Fibroblast of the conjunctiva (primary cell): ENCODE measurements around the gene DDX41.

Source experiments
- DNase-seq: peaks from one replicate; pipeline ENCODE4 v3.0.0-alpha.2; 2010; ENCODE audit warnings: low read depth

The DDX41 gene

DNA sequence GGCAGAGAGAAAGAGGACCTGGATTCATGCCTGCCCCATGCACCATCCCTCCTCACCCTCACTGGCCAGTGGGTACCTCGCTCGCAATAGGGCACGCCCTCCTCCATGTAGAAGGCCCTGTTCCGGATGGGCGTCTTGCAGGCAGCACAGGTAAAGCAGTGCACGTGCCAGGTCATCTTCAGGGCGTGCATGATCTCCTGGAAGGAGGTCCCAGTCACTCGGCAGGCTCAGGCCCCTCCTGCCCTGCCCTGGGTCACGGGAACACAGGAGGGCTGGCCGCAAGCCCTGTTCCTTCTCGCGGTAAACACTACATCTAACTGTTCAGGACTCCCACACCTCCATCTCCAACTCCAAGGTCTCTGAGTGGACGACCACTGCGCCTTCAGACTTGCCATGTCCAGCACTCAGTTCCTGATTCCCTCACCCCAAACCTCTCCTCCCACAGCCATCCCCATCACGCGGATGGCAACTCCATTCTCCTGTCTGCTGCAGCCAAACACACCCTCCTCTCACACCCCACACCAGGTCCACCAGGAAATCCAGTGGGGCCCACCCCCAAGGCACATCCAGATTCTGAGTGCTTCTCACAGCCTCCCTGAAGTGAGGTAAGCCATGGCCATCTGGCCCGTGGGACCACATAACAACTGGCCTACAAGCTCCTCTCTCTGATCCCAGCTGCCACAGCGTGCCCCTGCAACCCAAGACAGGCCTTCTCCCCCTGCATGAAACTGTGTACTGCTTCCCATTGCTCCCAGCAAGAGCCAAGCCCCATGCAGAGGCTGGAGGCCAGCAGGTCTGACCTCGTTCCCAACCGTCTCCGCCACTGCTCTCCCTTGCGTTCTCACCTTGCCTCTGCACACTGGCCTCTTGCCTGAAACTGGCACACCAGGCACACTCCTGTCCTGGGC is 32.5 kb downstream of the DDX41 start:
- no peak for DNase-seq

DNA sequence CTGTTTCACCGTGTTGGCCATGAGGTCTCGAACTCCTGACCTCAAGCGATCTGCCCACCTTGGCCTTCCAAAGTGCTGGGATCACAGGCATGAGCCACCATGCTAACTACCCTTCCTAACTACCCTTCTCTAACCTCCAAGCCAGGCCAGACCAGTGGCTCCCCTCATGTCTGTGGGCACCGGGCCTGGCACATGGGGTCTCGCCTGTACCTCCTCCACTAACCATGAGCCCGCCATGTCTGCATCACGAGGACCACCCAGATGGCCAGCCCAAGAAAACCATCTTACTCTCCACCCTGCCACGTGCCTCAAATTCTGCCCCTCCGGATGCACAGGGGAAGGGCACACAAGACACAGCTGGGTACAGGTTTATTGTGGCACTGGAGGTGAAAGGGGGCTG is 33.7 kb downstream of the DDX41 start:
- DNase-seq: no peak

DNA sequence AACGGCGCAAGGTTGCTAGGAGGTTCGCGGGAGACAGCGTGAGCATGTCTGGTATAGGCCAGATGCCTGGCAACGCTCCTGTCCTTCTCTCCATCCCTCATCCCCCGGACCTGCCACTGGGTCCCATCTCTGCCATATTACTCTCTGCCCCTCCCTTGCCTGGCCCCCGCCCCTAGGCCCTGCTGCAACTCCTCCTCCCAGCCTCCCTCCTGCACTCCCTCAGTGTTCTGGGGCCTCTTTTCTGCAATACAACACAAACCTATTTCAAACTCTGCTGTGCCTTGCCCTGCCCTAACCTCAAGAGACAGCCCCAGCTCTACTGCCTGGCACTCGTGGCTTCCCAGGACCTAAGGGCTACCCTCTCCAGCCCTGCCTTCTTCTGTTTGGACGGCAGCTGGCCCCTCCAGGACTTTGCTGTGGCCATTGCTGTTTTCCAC is 34.4 kb downstream of the DDX41 start:
- no peak for DNase-seq

DNA sequence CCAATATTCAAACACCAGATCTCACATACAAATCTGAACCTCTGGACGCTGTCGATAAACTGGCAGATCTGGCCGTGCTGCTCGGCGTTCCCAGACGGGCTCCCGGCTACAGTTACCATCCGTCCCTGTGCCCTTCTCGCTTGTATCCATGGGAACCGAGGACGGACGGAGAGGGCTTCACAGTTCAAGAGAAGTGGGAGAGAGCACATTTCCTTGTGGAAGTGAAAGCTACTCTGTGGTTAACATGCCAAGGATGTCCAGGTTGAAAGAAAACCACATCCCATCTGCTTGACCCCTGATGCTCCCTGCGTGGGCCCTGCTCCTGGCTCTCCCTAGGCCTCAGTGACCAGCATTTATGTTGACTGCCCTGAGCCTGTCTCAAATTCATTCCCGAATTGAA is 37.0 kb downstream of the DDX41 start:
- no peak for DNase-seq

DNA sequence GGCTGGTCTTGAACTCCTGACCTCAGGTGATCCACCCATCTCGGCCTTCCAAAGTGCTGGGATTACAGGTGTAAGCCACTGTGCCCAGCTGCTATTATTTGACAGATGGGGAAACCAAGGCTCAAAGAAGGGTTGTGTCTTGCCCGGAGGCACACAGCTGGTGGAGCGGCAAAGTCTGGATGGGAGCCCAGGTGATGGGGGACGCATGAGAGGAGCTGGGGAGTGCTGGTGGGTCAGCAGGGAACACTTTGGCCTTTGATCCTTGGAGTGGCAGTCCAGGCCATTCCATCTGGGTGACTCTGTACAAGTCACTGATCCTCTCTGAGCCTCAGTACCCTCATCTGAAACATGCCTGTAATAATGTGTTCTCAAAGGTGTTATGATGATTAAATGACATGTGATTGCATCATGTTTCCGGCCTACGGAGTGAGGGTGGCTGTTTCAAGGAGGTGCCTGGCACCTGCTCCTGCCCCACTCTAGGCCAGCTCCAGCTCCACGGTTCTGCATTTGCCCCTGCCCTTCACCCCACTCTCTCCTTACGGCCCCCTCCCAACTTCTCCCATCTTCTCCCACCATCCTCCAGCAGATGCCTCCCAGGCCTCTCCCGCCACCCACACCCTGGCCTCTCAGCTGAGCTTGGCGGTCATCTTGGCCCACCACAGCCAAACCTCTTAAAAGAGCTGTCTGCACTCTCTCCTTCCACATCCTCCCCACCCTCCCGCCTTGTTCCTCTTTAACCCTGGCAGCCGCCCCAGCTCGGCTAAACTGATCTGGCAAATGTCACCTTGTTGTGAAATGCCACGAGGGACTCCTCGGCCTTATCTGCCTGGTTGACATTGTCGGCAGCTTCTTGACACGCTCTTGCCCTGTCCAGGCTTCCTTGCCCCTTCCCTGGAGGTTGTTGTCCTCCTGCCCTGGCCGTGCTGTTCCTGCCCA is 37.8 kb downstream of the DDX41 start:
- no peak for DNase-seq

DNA sequence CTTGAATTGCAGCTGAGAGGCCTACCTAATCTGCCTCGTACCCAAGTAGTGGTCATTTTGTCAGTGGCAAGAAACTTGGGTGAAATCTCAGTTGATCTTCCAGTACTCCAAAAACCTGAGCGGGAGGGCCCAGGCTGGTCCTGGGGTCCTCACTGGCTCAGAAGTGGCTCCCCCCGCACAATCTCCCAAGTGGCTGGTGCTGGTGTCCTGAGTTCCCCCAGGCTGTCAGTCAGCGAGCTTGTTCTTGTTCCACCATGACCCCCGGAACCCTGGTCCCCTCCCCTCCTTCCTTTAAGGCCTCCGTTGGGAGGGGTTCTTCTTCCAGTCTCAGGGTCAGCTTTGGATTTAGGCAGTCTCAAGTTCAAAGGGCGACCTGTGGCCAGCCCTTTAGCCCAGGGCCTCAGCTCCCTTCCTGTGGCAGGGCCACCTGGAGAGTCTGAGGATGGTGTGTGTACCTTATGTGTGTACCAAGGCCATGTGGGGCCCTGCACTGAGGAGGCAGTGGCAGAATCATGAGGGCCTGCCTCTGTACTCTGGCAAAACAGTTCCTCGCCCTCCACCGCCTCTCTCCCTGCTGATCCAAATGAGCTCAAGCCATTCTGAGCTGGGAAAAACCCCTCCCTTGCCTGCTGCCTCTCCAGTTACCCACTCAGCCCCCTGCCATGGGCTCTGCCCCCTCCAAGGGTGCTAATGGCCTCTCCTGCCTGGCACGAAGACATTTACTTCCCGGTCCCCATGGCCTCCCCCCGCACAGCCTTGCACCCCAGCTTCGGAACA is 38.9 kb downstream of the DDX41 start:
- DNase-seq: no peak

DNA sequence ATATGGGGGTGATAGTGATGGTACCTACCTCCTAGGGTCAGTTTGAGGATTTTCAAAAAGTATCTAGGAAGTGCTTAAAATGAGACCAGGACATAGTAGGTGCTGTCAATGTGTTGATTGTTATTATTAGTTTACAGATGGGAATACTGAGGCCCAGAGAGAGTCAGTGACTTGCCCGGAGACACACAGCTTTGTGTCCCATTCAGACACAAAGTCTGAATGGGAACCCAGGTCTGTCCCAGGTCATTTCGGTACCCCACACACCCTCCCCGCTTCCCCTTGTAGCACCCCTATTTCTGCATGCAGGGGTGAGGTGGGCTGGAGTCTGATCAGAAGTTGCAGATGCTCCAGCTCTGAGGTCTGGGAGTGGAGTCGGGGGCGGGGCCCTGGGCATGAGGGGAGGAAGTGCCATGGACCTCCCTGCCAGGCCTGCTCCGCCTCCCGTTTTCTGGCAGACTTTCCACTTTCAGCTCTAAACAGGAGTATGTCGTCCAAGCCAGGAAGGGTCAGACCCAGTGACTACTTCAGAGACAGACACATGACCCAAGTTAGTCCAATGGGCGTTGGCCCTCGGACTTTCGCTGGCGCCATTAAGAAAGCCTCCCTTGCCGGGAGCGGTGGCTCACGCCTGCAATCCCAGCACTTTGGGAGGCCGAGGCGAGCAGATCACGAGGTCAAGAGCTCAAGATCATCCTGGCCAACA is 40.1 kb downstream of the DDX41 start:
- no peak for DNase-seq

DNA sequence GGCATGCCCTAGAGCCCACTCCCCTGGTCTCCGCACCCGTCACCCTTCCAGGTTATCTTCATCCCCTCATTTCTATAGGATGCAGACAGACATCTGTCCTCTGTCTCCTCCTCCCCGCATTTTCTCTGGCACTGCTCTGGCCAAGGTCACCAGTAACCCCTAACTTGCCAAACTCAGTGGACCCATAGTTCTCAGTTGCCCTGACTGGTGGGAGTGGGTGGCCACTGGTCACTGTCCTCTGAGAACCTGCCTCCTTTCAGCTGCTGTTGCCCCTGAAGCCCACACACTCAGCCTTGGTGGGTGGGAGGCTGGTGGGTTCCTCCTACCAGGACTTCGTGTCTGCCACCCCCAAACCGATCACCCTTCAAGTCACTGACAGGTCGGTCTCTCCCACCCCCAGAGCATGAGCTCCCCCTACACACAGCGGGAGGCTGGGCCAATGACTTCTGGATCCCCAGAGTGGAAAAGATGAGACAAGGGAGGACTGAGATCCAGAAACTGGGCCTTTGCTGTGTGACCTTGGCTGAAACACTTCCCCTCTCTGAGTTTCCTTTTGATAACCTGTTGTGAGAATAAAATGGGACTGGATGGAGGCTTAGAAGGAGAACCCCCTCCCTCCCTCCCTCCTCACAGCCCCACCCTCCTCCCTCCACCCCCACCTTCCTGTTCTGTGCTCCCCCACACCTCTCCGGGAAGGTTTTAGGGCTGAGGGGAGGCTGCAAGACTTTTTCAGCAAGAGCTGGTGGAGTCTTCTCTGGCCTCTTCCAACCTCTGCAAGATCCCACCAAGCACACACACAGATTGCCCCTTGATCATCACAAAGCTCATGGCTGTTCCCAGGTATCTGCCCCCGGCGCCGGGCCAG is 41.0 kb downstream of the DDX41 start:
- DNase-seq: no peak

DNA sequence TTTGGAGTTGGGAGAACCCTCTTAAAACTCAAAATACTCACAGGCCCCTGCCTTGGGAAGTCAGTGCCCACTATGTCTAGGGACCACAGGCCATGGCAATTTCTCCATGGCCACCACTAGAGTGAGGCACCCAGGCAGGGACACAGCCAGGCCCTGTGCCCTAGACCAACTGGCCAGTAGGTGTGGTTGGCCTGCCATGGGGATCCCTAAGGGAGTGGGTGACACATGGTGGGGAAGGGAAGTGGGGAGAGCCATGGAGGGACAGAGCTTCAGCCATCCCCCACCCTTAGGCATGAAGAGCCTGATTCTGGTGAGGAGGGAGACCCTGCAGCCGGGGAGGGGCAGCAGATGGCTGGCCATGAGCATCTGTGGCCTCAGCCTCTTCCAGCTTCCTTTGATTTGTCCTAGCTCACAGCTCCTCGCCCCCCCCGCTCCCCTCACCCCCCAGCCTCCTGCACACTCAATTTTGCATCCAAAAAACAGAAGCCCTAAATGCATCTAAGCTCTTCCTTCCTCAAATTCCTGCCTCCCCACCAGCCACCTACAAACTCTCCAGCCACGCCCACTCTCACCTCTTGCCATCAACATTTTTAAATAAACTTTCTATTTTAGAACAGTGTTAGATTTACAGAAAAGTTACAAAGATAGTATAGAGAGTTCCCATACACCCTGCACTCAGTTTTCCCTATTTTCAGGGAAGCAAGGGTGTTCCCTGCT is 41.8 kb downstream of the DDX41 start:
- no peak for DNase-seq

DNA sequence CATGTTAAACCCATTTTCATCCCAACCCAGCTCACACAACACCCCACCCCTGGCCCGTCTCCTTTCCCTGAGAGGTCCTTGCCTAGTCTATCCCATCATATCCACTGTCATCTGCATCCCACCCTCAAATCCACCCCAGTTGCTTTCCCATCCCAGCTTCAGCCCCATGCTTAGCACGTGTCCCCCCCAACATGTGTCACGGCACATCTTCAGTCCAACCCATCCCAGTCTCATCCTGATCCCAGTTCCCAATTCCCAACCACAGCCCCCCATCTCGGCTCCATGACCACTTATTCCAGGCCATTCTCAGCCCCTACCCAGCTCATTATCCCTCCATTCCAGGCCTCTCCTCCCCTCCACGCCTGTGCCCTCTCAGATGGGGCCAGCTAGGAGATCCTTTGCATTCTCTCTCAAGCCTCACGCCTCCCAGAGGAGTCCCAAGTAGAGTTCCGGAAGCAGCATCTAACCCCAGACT is 42.7 kb downstream of the DDX41 start:
- no peak for DNase-seq

DNA sequence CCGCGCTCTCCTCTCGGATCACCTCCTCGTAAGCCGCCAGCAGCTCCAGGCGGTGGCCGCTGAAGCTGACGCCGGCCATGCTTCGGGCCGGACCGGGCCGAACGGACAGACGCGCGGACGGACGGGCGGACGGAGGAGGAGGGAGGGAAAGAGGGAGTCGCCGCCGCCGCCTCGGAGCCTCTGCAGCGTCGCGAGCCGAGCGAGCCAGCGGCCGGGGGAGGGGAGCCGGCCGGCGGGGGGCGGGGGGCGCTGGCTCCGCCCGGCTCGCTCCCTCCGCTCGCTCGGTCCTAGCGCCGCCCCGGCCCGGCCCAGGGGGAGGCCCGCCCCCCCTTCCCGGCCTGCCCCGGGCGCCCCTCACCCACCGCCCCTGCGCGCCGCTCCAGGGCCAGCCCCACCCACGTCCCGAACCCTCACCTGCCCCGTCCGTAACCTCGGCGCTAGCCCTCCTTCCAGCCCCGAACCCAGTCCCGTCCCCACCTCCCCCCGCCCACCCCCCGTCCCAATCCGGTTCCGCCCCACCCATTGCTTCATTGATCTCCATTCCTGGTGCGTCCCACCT is 43.2 kb downstream of the DDX41 start, which contains the start of gene DBN1:
DBN1 (minus strand) TSS at position 192 of the 559 bp plus-strand sequence; CDS start at position 79, 113 bp downstream.
- DNase-seq: no peak

DNA sequence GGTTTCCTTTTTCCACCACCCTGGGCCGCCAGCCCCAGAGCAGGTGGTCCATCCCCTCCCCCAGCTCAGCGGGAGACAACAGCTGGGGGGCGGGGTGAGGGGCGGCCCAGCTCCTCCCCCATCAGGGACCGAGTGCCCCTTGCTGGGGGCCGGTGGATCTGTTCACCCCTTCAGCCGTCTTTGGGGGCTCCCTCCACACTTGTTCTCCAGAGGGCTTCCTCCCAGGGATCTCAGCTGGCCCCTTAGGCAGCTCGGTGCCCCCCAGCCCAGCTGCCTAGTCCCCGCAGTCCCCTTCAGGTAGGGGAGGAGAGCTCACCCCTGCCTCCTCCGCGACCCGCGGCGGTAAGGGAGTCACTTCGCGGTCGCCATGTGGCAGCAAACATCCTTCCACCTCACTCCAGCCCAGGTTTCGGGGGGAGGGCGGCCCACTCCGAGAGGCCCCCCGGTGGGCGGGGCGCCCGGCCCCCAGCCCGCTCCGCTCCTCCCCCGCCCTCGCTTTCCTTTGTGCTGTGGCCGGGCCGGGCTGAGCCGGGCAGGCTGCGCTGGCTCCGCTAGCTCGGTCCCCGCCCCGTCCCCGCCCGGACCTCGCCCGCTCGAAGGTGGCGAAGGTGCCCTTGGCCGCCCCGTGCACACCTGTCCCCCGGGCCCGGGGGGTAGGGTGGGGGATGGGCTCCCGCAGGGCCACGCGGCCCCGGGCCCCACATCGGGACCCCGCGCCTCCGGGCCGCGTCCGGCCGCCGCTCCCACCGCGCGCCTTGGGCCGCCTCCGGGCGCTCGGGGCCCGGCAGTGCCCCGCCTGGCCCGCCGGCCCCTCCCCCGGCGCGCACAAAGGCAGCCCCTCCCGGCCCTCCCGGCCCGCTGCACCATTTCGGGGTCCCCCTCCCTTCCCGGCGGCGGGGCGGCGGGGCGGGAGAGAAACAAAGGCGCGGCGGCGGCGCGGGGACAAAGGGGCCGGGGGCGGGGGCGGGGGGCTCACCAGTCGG is 44.0 kb downstream of the DDX41 start:
- no peak for DNase-seq

DNA sequence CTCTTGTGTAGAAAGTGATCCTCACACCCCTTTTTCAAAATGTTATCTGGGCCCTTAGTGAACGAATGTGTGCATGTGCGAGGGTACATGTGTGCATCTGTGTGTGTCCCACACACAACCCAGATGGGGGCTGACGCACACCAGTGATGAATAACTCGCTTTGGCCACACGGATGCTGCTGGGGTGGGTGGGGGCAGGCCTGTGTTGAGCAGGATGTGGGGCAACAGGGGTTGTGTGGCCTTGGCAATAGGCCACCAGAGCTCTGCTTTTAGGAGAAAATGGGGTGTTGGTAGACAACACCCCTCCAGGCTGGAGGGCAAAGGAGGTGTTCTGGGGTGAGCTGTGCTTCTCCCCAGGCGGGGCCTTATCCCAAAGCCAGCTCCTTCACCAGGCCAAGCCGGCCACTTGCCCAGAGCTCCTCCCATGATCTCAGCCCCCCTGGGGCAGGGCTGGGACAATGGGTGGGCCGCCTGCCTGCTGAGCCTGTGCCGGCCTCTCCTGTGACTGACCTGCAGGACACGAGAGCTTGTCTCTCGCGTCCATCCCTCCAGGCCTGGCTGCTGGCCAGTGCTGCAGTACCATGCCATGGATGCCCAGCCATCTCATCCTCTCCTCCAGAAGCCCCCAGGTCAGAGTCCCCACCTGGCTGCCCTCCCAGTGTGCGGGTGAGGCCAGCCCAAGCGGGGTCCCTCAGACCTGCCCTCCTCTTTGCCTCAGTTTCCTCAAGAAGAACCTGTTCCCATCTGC is 45.0 kb downstream of the DDX41 start:
- no peak for DNase-seq

DNA sequence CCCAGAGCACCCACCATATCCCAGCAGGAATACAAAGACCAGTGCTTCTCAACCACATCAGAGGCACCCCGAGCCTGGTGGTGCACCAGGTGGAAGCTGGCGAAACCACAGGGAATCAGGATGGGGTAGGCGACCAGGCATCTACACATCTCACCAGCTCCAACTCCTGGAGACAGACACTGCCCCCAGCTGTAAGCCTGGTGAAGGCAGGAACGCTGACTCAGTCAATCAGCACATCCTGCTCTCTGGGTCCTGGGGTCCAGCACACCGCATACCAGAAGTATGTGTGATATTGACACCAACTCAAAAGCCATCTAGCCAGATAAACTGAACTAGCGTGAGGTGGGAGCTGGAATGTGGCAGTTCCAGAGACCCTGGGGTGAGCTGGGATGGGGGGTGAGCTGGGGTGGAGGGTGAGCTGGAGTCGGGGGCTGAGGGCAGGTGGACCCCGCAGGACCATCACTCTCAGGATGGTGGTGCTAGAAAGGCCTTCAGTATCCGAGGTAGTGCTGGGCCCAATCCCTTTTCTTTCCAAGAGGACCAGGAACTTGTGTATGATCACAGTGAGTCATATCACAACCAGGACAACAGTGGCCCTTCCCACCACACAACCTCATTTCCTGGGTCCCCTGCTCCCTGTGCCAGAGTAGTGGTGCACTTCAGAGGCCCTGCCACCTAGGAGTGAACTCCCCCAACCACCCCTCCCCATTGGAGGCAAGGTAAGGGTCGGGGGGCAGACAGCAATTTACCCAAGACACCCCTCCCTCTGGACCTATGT is 45.8 kb downstream of the DDX41 start:
- DNase-seq: no peak

DNA sequence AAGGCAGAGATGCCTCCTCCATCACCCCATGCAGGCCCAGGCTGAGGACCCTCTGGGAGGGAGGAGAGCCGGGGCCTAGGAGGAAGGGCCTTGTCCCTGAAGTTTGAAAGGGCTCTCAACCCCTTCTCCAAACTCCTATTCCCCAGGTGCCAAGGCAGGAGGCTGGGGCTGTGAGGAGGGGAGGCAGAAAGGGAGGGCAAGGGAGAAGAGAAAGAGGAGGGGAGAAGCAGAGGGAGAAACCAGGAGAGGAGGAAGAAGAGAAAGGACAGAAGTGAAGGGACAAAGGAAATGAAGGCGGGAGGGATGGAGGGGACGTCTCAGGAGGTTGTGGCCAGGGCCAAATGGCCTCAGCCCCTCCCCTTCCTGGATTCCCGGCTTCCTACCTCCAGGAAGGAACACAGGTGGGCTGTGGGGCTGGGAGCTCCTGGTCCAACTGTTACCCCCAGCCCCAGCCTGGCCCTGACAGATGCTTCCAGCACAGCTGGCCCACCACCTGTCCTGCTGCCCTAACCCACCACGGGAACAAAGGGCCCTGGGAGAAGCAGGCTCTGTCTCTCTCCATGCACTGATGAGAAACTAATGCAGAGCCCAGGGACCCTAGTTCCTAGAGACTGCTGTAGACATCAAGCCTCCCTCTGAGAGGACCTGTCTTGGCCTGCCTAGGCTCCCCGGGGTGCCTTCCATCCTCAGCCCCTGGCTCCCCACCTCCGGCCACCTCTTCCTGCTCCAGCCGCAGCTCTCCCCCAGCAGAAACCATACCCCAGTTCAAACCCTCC is 46.8 kb downstream of the DDX41 start:
- DNase-seq: no peak
